GM12892 (cell line): ENCODE results near the gene ATP2B2.

Experiments
- POLR2A ChIP-seq: IDR thresholded peaks from 2 replicates; pipeline ENCODE4 v1.6.1; 2011; ENCODE audit warnings: low read depth, low read length, control low read depth
- POLR2AphosphoS5 ChIP-seq: IDR thresholded peaks from 2 replicates; pipeline ENCODE4 v1.6.1; 2011; ENCODE audit warnings: low read depth, low read length, control low read depth
- TAF1 ChIP-seq: IDR thresholded peaks from 2 replicates; pipeline ENCODE4 v1.6.1; 2011; ENCODE audit warnings: low read depth, mild to moderate bottlenecking, control low read depth, low read length, borderline replicate concordance

- TF ChIP-seq POLR2AphosphoS5 (no peak; the same call in 1 of the 2 replicates), TAF1 (no peak), POLR2A (no peak)
Measured at GRCh38 chr3:10311710-10312109, 193.7 kb downstream of the ATP2B2 start.
